ENCODE measurements around the gene LNP1. TPM values are rescaled to one million over a fixed set of nuclear protein-coding genes. Genes with fewer than 3 reads are reported as not detected.

The LNP1 gene
- total and polyA plus RNA-seq, 2 of the 8 experiments (the other 6 are each of a cell fraction or from before 2014, with no cell fraction given): 6.6 to 8.7 TPM

DNA sequence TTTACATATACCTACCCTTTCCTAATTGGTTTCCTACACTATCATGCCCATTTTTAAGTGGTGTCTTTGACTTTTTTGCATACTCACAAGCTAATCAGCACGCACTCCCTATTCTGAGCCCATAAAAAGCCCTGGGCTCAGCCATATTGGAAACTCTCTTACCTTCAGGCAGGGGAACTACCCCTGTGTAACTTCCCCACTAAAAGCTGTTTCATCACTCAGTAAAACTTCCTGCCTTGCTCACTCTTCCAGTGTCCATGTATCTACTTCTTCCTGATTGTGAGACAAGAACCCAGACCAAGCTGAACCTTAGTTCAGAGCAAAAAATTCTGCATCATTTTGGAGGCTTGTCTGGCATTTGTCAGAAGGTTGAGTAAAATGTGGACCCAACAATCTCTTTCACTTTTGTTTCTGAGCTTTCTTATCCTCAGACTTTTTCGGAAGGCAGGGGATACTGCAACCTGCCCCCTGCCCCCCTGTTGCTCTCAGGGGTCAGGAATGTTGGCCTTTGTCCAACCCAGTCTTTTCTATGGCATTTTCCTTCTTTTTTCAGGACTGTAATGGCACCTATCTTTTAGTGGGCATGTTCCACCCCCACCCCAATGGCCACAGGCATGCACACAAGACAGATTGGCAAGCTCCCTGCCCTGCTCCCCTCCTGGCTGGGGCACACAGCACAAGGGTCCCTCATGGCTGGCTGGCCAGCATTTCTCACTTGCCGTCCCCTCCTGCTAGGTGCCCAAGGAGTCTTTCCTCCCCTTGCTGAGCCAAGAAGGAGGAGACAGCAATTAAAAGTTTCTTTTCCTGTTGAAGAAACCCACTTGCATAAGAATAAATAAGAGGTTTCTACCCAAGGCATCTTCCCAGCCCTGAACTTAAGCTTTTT, 64.8 kb downstream of the LNP1 start:
- no peak overlapping the region for H4K91ac ChIP-seq (replicated peaks; ENCODE audit: insufficient read length, low read length)
- H4K8ac ChIP-seq (ENCODE audit: extremely low read depth, insufficient read depth, low read length): no peak overlapping the region
- CTCF ChIA-PET (ENCODE audit: partially characterized antibody): interaction anchor here (0.6 to 15.5 kb wide), 8 partner anchors 13 to 311 kb away, joined by 3 to 229 read pairs (median 4); no protein-coding TSS in a partner anchor
- H4K5ac ChIP-seq (ENCODE audit: insufficient read length, low read depth, low read length): no peak overlapping the region
- H4K20me1 ChIP-seq (replicated peaks in 1 of 2; ENCODE audit: control insufficient read depth in 1 of 2, insufficient read depth in 2 of 2, low read length in 2 of 2): no peaks in the 10 kb centered on the region
- H3K4me1 ChIP-seq (replicated peaks in 1 of 4; ENCODE audit: control insufficient read depth in 3 of 4, insufficient read depth in 4 of 4, low read length in 3 of 4): no peaks in the 10 kb centered on the region
- no peak overlapping the region for H2BK15ac ChIP-seq (ENCODE audit: low read length)
- H3K23ac ChIP-seq (ENCODE audit: insufficient read length): no peak overlapping the region
- no peak overlapping the region for H2BK120ac ChIP-seq (replicated peaks; ENCODE audit: low read depth, low read length)
- H3K79me1 ChIP-seq (ENCODE audit: low read depth, low read length): no peaks in the 10 kb centered on the region
- DNase-seq (ENCODE audit: low read depth in 1 of 2, low spot score in 2 of 2) (no peak), FAIRE-seq (no peak)
- H3K18ac ChIP-seq (ENCODE audit: extremely low read depth, low read length): no peak overlapping the region
- H3K23me2 ChIP-seq (ENCODE audit: low read depth, low read length): no peaks in the 10 kb centered on the region
- no peak overlapping the region for H3K56ac ChIP-seq (replicated peaks; ENCODE audit: insufficient read length, low read depth, low read length)
- no peak overlapping the region for H2BK5ac ChIP-seq (ENCODE audit: low read depth, low read length)
- POLR2A ChIA-PET (ENCODE audit: partially characterized antibody): interaction anchor here (0.6 kb wide), 1 partner anchor 80 kb away, joined by 3 read pairs; no protein-coding TSS in a partner anchor
- TF ChIP-seq TAF1 (IDR thresholded peaks at IDR 0.05; ENCODE audit: low read depth, low read length) (no peak), GABPA (IDR thresholded peaks at IDR 0.05; ENCODE audit: borderline replicate concordance, insufficient read depth, low read length) (no peak)
- no peak overlapping the region for H3K4ac ChIP-seq (replicated peaks; ENCODE audit: insufficient read length, low read depth, low read length)
- no peak overlapping the region for H2BK20ac ChIP-seq (ENCODE audit: low read length)
- H3K14ac ChIP-seq (ENCODE audit: insufficient read length): no peak overlapping the region
- no peaks in the 10 kb centered on the region for H3K79me2 ChIP-seq (ENCODE audit: control insufficient read depth in 1 of 2, insufficient read depth in 2 of 2, low read length in 2 of 2)
- no peak overlapping the region for H3K9ac ChIP-seq (replicated peaks in 1 of 4; ENCODE audit: extremely low read depth in 1 of 4, low read depth in 3 of 4, low read length in 3 of 4)
- no peaks in the 10 kb centered on the region; a peak in 1 of 7 replicates for H3K27me3 ChIP-seq (replicated peaks in 1 of 4; ENCODE audit: control insufficient read depth in 3 of 4, extremely low read depth in 1 of 4, insufficient read depth in 3 of 4, low read length in 3 of 4)
- 86% methylated on average over 3 of the region's 3 CpGs; no CpG with 5 or more reads in 1 of the 2 experiments for WGBS, 2 experiments (ENCODE audit: extremely low coverage in 1 of 2, insufficient coverage in 1 of 2, insufficient read length in 1 of 2, insufficient replicate concordance in 2 of 2, low coverage in 1 of 2, low lambda C conversion rate in 2 of 2, missing lambda C conversion rate in 1 of 2)
- no peak overlapping the region for H3K4me3 ChIP-seq (ENCODE audit: extremely low read depth in 1 of 4, insufficient read depth in 2 of 4, low read depth in 3 of 4, low read length in 4 of 4)
- H3K4me2 ChIP-seq (ENCODE audit: insufficient read depth in 1 of 2, low read depth in 2 of 2, low read length in 2 of 2): no peak overlapping the region
- peaks cover 20 to 25% of the 10 kb centered on the region in 2 experiments for H3K9me3 ChIP-seq (ENCODE audit: insufficient read depth in 2 of 2, low read depth in 1 of 2, low read length in 1 of 2)
- H3K27ac ChIP-seq (ENCODE audit: low read depth, low read length): no peak overlapping the region
- no peak overlapping the region for H2AK5ac ChIP-seq (ENCODE audit: low read depth, low read length)
- peak overlapping the region; percentile 51; the same call in 1 of the 2 replicates for H2AFZ ChIP-seq (ENCODE audit: low read length)
- H3K36me3 ChIP-seq (ENCODE audit: control insufficient read depth in 2 of 4, insufficient read depth in 4 of 4, low read length in 3 of 4): peaks cover 0 to 3% (median 0%) of the 10 kb centered on the region in 4 experiments; a peak in 1 of 8 replicates
- H2BK12ac ChIP-seq (ENCODE audit: low read depth, low read length): no peak overlapping the region
